Measurements from ENCODE around the gene RAP1B.
A peak's percentile ranks its signal among the peaks of the same experiment; 100 is the strongest.

Gene RAP1B

DNA sequence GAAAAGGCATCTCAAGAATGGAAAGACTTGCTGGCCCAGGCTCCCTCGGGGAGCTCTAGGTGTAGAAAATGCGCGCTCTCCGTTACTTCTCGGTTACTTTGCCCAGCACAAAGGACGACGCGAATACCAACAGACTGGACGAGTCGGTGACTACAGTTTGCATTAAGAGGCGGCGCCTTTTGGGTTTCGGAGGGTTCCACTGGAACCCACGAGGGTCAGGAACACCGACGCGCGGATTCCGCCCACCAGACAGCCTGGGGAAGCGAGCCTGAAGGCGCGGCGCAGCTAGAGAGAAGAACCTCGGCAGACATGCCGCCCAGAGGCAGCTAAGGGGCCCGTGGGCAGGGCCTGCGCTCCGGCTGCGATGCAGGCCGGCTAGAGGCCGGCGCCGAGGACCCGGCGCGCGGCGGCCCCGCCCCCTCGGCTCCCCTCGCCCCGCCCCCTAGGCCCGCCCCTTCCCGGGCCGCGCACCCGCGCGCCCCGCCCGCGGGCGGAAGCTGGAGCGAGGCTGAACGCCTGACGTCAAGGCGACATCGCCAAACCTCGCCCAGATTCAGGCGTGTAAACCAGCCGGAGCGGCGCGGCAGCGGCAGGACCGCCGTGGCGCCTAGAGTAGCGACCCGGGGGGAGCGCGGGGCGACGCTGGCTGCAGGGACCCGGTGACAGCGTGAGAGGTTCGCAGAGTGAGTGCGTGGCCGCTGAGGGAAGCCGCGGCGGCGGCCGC lies at the start of gene RAP1B:
RAP1B (plus strand) TSS at position 530 of the 724 bp plus-strand sequence. CDS start 37,826 bp downstream, outside the sequence.
- peak; percentile 83 for DNase-seq (ENCODE audit: low read depth)

DNA sequence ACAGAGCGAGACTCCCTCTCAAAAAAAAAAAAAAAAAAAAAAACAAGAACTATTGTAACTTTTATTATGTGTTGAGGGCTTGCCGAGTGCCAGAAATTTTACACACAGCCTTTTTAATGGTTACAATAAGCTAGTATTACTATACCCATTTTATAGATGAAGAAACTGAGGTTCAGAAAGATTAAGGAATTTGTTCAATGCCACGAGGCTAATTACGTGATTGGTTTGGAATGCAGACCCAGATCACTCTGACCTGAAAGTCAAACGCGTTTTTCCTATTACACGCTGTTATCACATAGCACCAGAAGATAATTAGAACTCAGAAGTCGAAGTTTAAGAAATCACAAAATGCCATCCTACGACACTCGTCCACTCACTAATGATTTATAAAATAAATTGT lies 48.9 kb upstream of the RAP1B start:
- no peak for DNase-seq (ENCODE audit: low read depth)

DNA sequence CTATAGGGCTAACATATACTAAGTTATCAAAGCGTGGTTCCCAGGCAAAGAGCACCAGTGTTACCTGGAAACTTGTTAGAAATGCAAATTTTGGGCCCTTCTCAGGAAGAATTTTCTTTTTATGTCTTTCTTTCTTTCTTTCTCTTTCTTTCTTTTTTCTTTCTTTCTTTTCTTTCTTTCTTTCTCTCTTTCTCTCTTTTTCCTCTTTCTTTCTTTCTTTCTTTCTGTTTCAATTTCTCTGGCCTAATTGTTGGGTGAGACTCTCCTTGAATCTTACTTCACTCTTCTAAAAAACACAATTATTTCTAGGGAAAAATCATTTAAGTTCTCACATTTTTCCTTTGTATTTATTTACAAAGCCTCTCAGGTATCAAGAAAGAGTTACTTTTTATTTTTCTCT lies 46.5 kb upstream of the RAP1B start:
- DNase-seq (ENCODE audit: low read depth), result no peak

DNA sequence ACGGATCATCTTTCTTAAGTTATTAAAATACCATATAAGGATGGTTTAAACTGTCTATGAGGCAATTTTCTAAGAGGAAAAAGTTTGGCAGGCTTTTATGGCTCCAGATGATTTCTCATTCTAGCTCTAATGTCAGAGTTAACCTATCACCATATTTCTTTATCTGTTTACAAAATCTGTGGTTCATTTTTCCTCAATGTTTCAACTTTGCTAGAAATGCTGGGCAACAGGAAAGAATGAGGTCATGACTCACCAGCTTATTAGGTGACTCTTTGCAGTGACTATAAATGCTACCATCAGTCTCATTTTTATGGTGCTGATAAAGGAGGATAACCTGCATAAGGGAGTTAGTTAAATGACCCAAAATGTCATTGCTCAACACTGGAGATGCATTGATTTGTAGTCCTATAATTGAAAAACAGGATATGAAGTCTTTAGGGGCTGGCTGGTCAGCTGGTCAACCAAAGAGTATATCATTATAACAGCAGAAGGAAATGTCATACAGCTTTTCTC lies 45.3 kb upstream of the RAP1B start:
- no peak for DNase-seq (ENCODE audit: low read depth)

DNA sequence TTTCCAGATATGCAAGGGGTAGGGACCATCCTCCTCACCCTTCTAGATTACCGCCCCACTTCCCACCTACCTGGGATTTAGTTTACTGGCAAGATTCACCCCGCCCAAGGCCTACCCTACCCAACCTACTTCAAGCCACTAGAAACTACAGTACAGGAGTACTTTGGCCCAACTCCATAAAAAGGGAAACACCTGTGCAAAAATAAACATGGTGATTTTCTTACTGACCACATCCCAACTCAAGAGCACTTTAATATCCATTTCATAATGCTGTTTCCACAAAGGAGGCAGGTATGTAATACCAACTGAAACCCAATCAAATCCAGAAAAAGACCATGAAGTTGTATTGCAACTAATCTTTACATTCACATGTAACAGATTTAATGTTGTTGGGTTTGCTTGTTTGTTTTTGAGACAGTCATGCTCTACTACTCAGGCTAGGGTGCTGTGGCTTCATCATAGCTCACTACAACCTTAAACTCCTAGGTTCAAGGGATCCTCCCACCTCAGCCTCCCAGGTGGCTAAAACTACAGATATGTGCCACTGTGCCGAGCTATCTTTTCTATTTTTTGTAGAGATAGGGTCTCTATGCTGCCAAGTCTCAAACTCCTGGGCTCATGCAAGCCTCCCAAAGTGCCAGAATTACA lies 41.7 kb upstream of the RAP1B start:
- DNase-seq (ENCODE audit: low read depth), result no peak

DNA sequence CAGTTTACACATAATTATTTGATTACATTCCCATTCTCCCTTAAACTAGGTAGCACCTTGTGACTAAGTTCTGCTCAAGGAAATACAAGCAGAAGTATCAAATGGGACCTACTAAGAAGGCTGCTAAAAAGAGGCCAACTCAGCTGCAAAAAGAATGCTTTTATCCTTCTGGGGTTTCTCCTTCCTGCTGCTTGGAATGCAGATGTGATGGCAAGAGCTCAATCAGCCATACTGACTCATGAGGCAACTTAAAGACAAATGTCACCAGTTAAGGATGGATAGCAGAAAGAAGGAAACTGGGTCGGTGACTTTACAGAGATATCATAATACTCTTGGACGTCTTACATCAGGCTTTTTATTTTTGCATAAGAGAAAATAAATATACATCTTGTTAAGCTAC lies 38.0 kb upstream of the RAP1B start:
- no peak for DNase-seq (ENCODE audit: low read depth)

DNA sequence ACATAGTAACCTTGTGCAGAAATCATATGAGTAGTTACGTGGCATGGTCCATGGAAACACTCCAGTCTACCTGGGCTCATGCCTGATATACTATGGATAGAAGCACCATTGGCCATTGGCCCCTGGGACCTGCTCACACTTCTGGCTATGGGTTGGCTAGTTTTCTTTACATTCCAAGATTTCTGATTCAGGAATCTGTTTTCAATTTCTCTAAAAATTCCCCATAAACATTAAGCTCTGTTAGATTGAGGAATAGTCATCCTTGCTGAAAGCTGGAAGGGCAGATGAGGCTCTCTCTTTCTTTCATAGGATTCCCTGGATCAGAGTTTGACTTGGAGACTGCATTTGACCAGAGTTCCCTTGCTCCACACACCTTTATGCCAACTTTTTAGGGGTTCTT lies 37.3 kb upstream of the RAP1B start:
- DNase-seq (ENCODE audit: low read depth), result no peak

DNA sequence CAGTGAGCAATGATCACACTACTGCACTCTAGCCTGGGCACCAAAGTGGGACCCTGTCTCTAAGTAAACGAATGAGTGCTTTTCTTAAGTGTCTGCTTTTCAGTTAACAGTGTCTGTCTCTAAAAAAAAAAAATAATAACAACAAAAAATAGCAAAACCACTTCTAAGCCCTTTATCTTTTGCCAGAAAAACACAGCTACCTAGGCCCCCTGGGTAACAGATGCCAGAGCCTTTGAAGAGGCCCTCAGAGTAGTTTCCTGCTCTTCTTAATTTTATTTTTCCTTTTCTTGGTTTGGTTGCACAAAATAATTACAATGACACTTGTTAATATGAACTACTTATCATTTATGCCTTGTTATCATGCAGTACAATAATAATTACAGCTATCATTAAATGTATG lies 32.8 kb upstream of the RAP1B start:
- DNase-seq (ENCODE audit: low read depth), result no peak

DNA sequence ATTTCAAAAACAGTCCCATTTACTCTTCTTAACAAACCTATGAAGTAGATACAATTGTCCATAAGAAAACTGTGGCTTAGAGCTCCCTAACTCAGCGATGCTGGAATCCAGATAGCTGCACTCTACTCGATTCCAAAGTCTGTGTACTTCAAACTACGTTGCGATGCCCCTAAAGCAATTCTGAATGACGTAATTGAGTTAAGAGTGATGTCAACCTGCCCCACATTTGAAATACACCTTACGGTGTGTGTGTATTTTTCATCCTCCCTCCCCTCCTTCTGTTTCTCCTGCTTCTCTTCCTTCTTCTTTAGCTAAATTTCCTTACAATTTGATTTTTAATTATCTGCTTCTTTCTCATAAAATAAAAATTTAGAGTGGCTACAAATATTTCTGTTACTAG lies 31.9 kb upstream of the RAP1B start:
- DNase-seq (ENCODE audit: low read depth), result no peak

DNA sequence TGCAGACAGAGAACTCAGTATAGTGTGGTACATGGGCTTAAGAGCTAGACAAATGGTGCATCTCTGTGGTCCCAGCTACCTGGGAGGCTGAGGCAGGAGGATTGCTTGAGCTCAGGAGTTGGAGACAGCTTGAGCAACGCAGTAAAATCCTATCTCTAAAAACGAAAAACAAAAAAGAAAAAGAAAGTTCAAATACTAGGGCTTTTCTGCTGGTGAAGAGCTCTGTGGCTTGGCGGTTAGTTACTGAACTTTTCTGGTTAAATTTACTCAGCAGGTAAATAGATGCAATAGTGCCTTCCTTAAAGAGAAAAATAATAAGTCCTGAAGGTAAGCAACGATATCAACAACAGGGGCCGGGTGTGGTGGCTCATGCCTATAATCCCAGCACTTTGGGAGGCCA lies 31.4 kb upstream of the RAP1B start:
- DNase-seq (ENCODE audit: low read depth), result no peak

DNA sequence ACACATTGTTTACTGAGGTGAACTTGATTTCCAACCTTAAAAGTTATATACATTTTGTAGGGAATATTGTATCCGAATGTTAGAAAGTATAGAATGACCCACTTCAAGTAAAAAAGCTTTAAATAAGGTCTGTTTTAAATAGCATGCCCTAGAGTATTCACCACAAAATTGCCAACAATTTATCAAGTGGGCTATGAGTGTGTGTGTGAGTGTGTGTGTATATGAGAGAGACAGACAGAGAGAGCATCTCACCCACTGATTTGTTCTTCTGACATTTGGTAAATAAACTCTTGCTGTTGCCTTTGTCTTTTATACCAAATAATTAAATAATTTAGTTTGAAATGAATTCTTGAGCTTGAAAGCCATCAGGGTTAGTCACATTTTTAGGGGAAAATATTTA lies 29.8 kb upstream of the RAP1B start:
- no peak for DNase-seq (ENCODE audit: low read depth)

DNA sequence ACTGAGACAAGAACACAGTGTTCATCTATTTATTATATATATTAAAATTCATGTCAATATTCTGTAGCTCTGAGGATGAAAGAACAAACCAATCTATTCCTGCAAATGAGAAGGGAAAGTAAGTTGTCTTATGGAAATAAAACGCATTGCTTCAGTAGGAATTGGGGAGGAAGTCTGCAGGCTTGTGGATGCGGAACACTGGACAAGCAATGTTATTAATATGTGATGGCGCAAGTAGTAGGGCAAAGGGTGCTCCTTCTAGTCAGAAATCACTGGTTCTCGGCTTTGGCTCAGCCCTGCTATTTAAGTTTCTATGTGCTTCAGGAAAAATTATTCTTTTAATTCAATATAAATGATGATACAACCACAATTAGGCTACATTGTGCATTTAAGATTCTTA lies 28.8 kb upstream of the RAP1B start:
- no peak for DNase-seq (ENCODE audit: low read depth)

DNA sequence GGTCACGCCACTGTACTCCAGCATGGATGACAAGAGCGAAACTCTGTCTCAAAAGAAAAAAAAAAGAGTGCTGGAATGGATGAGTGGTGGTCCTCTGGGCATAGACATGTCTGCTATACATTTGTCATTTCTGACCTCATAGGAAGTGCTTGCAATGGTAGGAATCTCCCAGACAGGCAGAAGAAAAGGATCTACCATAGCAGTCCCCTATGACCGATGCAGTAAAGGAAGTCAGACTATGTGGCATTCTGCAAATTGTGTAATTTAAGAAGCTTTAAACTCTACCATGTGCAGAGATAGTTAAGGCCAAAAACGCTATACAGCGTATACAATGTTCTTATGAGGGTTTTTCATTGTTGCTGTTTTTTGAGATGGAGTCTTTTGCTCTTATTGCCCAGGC lies 24.7 kb upstream of the RAP1B start:
- DNase-seq (ENCODE audit: low read depth), result no peak

DNA sequence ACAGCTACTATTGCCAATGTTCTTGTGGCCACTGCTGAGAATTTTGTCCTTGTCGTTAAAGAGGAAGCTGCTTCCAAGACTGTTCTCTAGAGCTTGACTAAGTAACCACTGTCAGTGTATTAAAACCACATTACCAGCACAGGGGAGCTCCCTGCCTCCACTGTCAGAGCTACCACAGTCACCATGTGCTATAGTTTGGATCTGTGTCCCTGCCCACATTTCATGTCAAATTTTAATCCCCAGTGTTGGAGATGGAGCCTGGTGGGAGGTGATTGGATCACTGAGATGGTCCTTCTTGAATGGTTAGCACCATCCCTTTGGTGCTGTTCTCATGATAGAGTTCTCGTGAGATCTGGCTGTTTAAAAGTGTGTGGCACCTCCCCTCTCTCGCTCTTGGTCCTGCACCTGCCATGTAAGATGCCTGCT lies 23.2 kb upstream of the RAP1B start:
- no peak for DNase-seq (ENCODE audit: low read depth)

DNA sequence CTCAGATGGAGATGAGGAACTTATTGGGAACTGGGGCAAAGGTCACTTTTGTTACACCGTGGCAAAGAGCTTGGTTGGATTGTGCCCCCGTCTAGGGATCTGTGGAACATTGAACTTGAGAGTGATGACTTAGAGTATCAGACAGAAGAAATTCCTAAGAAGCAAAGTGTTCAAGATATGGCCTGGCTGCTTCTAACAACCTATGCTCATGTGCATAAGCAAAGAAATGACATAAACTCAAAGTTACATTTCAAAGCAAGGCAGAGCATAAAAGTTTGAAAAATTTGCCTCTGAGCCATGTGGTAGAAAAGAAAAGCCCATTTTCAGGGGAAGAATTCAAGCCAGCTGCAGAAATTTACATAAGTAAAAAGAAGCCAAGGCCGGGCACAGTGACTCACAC lies 21.5 kb upstream of the RAP1B start:
- DNase-seq (ENCODE audit: low read depth), result no peak

DNA sequence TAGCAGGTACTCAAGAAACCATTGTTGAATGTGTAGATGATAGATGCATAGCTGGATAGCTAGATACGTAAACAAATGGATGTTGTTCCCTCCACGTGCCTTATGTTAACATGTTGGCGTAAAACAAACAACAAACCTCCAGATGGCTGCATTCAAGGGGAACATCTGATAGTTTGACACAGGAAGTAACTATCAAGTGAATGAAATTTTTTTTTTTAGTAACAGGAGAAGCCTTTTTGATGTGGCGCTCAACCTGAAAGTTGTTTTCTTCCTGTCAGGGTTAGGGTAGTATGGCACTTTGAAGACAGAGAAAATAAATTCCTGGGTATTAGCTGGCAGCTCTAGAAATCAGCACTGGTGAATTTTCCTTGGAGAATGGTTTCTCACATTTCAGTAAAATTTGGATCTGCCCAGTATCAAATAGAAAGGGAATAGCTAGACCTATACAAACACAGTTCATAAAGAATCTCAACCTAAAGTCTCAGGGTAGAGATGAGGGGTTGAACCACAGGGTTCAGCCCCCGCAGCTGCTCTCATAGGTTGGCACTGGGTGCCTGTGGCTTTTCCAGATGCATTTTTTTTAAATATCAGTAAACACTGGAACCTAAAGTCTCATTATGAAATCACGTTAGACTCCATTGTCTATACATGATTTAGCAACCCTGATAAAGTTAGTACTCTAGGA lies 18.8 kb upstream of the RAP1B start:
- DNase-seq (ENCODE audit: low read depth), result no peak

DNA sequence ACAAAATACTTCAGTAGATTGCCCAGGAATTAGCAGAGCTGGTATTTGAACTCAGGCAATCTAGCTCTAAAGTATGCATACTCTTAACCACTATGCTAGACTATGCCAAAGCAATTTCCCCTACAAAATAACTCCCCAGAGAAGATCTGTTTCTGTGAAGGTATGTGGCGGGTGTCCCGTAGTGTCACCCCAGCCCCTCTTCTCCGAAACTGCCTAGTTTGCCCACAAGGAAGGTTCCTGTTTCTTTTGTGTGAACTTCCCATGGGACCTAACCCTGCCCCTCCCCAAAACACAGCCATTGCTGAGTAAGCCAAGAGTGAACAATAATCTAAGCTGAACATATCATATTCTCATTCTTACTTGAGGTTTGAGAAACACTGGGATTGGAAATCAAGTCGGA lies 15.5 kb upstream of the RAP1B start:
- no peak for DNase-seq (ENCODE audit: low read depth)

DNA sequence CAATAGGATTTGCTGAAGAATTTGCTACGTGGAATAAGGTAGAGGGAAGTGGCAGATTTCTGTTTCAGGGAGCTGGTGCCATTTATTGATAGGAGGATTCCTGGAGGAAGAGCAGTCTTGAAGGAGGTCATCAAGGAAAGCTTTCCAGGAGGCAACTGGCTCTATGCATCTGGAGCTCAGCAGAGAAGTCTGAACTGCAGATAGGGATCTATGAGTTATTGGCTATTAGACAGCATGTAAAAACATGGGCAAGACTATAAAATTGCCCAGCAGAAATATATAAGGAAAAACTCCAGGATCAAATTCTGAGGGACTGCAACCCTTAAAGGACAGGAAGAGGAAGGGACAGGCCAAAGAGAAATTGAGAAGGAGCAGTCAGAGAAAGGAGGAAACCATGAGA lies 8.9 kb upstream of the RAP1B start:
- DNase-seq (ENCODE audit: low read depth), result no peak

DNA sequence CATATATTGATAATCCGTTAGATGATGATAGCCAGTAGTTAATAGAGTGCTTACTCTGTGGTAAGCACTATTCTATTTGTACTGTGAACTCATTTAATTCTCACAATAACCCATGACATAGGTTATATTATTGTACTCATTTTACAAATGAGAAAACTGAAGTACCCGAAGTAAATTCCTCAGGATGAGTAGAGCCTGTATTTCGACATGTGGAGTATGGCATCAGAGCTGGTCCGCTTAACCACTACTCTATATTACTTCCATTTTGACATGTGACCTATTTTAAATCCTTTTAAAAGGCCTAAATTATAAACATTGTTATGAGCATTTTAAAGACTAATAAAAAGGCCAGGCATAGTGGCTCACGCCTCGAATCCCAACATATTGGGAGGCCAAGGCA lies 8.0 kb upstream of the RAP1B start:
- no peak for DNase-seq (ENCODE audit: low read depth)

DNA sequence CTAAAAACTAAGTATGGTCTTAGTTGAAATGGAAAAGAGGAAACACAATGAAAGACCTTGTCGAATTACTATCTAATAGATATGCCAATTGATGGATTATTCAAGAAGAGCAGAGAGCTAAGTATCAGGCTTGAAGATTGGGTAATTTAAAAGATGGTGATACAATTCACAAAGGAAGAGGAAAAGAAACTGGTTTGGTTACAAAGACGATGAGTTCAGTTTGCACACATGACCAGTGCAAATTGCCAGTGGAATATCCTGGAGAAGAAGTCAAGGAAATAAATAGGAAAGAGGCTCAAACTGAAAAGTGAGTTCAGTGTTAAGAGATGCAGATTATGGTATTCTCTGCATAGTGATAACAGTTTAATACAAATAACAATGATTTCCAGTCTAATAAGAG lies 2.5 kb upstream of the RAP1B start:
- DNase-seq (ENCODE audit: low read depth), result no peak

DNA sequence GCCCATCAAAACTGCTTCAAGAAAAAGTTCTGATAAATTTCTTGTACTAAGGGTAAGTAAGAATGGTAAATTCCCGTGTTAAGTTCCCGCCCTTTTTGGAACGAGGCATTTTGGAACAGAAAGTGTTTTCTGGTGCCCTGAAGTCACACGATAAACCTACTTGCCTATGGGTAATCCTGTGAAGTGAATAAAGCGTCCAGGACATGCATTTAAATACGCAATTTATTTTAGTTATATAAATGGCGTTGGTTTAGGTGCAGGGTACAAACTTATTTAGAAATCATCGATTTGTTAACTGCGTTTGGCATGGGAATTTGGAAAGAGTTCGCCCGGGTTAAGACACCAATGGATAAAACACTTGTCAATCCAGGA lies 715 bp upstream of the RAP1B start:
- DNase-seq (ENCODE audit: low read depth), result no peak

DNA sequence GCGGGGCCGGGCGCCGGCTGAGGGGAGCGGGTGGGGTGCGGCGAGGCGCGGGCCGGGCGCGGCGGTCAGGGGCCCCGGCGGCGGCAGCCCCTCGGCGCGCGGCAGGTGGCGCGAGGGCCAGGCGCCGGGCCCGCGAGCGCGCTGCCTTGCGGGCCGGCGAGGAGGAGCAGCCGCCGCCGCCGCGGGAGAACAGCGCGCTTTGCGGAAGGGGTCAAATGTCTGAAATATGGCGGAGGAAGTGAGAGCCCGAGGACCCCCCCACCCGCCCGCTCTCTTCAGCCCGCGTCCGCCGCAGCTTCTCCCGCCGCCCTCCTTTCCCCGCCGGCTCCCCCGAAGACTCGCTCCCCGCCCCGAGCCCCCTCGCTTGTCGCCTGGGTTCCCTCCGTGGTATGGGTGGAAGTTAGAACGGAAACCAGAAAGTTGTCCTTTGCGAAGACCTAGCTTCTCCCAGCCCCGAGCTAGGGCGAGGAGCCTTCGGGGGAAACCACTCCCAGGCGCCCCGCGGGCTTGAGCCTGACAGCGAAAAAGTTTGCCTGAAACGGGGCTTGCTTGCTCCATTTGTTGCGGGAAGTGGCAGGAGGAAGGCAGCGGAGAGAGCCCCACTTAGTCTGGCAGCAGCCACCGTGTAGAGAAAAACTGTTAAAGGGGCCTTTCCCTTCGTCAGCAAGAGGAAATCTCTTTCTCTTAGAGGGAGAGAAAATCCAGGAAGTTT lies 551 bp downstream of the RAP1B start:
- peak; percentile 13 for DNase-seq (ENCODE audit: low read depth)

DNA sequence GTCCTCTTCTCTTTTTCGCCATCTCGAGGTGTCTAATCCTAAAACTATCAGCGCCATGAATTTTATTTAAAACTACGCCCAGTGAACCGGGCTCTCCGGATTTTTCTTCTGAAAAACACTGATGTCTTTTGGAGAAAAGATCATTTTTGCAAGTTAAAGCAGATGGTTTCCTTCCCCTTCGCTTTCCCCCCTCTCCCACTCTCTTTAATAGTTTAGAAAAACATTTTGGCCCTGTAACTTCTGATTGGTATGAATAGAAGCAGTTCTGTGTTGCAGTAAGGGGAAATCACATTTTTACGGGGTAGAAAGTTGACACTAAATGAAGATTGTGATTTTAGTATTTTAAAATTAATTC lies 1.1 kb downstream of the RAP1B start:
- no peak for DNase-seq (ENCODE audit: low read depth)
